SK-N-MC (cell line): ENCODE measurements around the gene DNAH10.
A peak's percentile ranks its signal among the peaks of the same experiment; 100 is the strongest.
"Not testable (repeated sequence)": the region's sequence is repeated elsewhere in the genome, so short reads cannot be mapped to it uniquely, and the experiment has no call there.

Experiments
- DNase-seq: peaks from one replicate; pipeline ENCODE4 v3.0.0-alpha.2; 2011; ENCODE audit warnings: low read depth, low spot score
- H3K27ac ChIP-seq: fragments of 200-600 bp; sonication (generic); 2 replicates; pipeline ENCODE4 v1.5.1; 2016; ENCODE audit warnings: mixed run types
- H3K36me3 ChIP-seq: fragments of 200-600 bp; sonication (generic); 2 replicates; pipeline ENCODE4 v1.6.1; 2017; ENCODE audit warnings: antibody characterized with exemption, low read length, mixed read lengths; ENCODE audit not compliant: insufficient read depth
- H3K4me3 ChIP-seq: fragments of 200-600 bp; sonication (generic); 2 replicates; pipeline ENCODE4 v1.5.1; 2016
- H3K9ac ChIP-seq: fragments of 200-600 bp; sonication (generic); 2 replicates; pipeline ENCODE4 v1.8.0; 2017; ENCODE audit warnings: mixed run types, mixed read lengths; ENCODE audit not compliant: insufficient read length
- H3K9me3 ChIP-seq: fragments of 200-600 bp; sonication (generic); 2 replicates; pipeline ENCODE4 v1.6.1; 2017; ENCODE audit warnings: low read depth, mild to moderate bottlenecking, antibody characterized with exemption, low read length, moderate library complexity, mixed read lengths
- EZH2 ChIP-seq: fragments of 200-600 bp; sonication (generic); IDR thresholded peaks from one replicate; pipeline ENCODE4 v1.6.1; 2017; ENCODE audit warnings: antibody characterized with exemption
- FOXP2 ChIP-seq: optimal IDR thresholded peaks from 2 replicates; pipeline ENCODE3; 2011; ENCODE audit warnings: mild to moderate bottlenecking, moderate library complexity; ENCODE audit not compliant: insufficient read depth; ENCODE audit errors: extremely low read length, control extremely low read depth
- POLR2AphosphoS5 ChIP-seq: IDR thresholded peaks from 2 replicates; pipeline ENCODE4 v1.6.1; 2012; ENCODE audit warnings: mild to moderate bottlenecking, low read depth, low read length, borderline replicate concordance

DNAH10 gene

DNA sequence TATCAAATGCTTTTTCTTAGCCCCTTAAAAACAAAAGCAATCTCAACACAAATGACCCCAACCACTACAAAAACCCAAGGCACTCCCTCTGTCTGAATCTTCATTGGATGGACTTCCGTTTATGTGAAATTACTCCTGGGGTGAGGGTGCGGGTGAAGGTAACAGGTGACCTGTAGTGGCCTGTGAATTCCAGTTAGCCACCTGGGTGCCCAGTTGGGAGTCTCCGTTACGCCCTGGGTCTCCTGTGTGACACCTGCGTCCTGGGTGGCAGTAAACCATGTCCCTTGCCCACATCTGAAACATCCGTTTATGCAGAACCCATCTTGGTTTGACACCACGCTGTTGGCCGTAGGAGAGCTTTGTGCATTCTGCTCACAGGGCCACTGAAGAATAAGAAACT lies 148.0 kb downstream of the DNAH10 start:
- no peak for DNase-seq
- H3K9ac ChIP-seq = no peak overlapping the region
- H3K9me3 ChIP-seq = no peaks in the 10 kb centered on the region
- no peak overlapping the region for H3K4me3 ChIP-seq
- TF ChIP-seq EZH2 (no peak), POLR2AphosphoS5 (no peak)
- H3K36me3 ChIP-seq = no peaks in the 10 kb centered on the region
- peak overlapping the region; percentile 60 for H3K27ac ChIP-seq

GRCh38 chr12:123910761-123911193 lies 148.7 kb downstream of the DNAH10 start:
- H3K36me3 ChIP-seq = no peaks in the 10 kb centered on the region
- no peak for TF ChIP-seq EZH2
- no peak for TF ChIP-seq POLR2AphosphoS5
- no peak for TF ChIP-seq FOXP2
- no peak overlapping the region for H3K4me3 ChIP-seq
- peak overlapping the region; percentile 60 for H3K27ac ChIP-seq
- DNase-seq = no peak
- H3K9me3 ChIP-seq = no peaks in the 10 kb centered on the region
- no peak overlapping the region for H3K9ac ChIP-seq

GRCh38 chr12:123911672-123912409 lies 149.7 kb downstream of the DNAH10 start:
- H3K9me3 ChIP-seq, DNase-seq, H3K36me3 ChIP-seq, H3K9ac ChIP-seq, H3K4me3 ChIP-seq, H3K27ac ChIP-seq: not testable (repeated sequence)

DNA sequence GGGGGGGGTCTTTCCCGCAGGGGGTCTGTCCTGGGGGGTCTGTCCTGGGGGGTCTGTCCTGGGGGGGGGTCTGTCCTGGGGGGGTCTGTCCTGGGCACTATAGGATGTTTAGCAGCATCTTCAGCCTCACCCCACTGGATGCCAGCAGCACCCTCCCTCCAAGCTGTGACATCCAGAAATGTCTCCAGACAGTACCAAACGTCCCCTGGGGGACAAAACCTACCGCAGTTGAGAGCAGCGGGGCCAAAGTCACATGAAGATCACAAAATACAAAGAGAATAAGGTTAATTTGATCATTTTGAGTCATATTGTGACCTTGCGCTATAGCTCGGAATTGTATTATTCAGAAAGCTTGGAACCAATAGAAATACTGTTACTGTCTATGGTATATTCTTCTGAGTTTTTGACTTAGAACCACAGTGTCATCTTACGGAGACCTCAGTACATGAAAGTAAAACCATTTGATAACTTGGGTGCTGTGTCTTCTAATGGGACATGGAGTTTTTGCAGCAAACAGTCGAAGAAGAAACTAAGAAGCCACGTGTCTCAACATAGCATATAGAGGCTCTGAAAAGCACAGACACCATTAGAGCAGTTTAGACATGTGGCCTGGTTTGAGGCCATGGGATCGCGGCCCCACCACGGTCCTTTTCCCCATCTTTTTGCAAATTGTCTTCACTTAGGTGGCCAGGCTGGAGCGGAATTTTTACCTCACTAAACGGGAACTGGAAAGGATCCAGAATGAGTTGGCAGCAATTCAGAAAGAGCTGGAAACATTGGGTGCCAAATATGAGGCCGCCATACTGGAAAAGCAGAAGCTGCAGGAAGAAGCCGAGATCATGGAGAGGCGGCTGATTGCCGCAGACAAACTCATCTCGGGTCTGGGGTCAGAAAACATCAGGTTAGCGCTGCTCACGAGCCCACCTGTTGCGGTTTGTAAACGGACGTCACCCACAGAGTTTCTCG lies 150.6 kb downstream of the DNAH10 start:
- H3K27ac ChIP-seq = peak overlapping the region; percentile 68
- no peak for TF ChIP-seq FOXP2
- no peak for TF ChIP-seq POLR2AphosphoS5
- TF ChIP-seq EZH2 = no peak
- no peaks in the 10 kb centered on the region for H3K36me3 ChIP-seq
- no peak overlapping the region for H3K9ac ChIP-seq
- H3K4me3 ChIP-seq = no peak overlapping the region
- no peaks in the 10 kb centered on the region for H3K9me3 ChIP-seq
- no peak for DNase-seq

DNA sequence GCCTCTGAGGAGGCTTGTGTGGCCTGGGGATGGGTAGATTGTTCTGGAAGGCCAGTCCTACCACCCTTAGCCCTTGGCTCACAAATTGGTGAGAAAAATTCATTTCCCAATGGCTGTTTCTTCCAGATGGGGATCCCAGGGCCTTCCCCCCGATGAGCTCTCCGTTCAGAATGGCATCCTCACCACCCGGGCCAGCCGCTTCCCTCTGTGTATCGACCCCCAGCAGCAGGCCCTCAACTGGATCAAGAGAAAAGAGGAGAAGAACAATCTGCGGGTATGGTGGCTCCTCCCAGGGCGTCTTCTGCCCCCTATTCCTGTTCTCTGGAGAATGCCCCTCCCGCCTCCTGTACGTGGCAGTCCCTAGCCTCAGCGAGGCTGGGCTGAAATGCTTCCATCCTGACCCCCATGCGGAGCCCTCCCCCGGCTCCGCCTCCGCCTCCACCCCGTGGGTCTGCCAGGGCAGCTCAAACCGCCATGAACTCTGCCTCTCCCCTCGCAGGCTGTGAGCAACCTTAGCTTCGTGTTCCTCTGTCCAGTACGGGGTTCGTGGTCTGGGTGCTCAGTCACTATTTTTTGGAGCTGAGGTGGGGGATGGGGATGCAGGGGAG lies 152.7 kb downstream of the DNAH10 start:
- no peak overlapping the region for H3K9ac ChIP-seq
- H3K36me3 ChIP-seq = no peaks in the 10 kb centered on the region
- no peak overlapping the region for H3K4me3 ChIP-seq
- H3K9me3 ChIP-seq = no peaks in the 10 kb centered on the region
- H3K27ac ChIP-seq = no peak overlapping the region
- DNase-seq = no peak
- TF ChIP-seq FOXP2 (no peak), EZH2 (no peak), POLR2AphosphoS5 (no peak)

- no peak overlapping the region for H3K4me3 ChIP-seq
- DNase-seq = no peak
- H3K9ac ChIP-seq = no peak overlapping the region
- H3K27ac ChIP-seq = no peak overlapping the region
- TF ChIP-seq POLR2AphosphoS5 (no peak), FOXP2 (no peak), EZH2 (no peak)
- no peaks in the 10 kb centered on the region for H3K36me3 ChIP-seq
- H3K9me3 ChIP-seq = no peaks in the 10 kb centered on the region
Measured at GRCh38 chr12:123916729-123917128, 154.6 kb downstream of the DNAH10 start.

DNA sequence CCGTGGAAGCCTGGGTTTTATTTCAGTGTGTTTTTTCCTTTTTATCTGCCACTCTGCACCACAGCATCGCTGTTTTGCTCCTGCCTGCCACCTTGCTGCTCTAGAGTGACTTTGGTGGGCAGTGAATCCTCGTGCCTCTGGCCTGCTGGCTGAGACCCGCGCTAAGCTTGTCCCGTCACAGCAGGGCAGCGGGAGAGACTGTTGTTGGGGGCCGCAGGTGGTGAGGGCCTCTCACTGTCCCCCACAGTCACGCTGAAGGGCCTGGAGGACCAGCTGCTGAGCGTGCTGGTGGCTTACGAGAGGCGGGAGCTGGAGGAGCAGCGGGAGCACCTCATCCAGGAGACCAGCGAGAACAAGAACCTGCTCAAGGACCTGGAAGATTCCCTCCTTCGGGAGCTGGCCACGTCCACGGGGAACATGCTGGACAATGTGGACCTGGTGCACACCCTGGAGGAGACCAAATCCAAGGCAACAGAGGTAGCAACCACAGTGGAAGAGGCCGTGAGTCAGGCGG lies 155.3 kb downstream of the DNAH10 start:
- TF ChIP-seq EZH2 (no peak), FOXP2 (no peak), POLR2AphosphoS5 (no peak)
- DNase-seq = no peak
- H3K36me3 ChIP-seq = no peaks in the 10 kb centered on the region

GRCh38 chr12:123919980-123920360 lies 157.9 kb downstream of the DNAH10 start:
- no peak overlapping the region for H3K4me3 ChIP-seq
- H3K36me3 ChIP-seq = no peaks in the 10 kb centered on the region
- no peak for TF ChIP-seq POLR2AphosphoS5
- no peak for TF ChIP-seq FOXP2
- TF ChIP-seq EZH2 = no peak
- no peak overlapping the region for H3K9ac ChIP-seq
- no peaks in the 10 kb centered on the region for H3K9me3 ChIP-seq
- DNase-seq = no peak
- H3K27ac ChIP-seq = no peak overlapping the region

More for the DNA sequence above, 155.3 kb downstream of the DNAH10 start:
- Histone ChIP-seq H3K4me3 (no peak overlapping the region), H3K9ac (no peak overlapping the region), H3K27ac (no peak overlapping the region), H3K9me3 (no peaks in the 10 kb centered on the region)
